A673 (cell line): ENCODE measurements around the gene MYD88. TPM values are rescaled to one million over a fixed set of nuclear protein-coding genes. Genes with fewer than 3 reads are reported as not detected.

ENCODE experiments used
- BruUV-seq: library from RNA; stranded (reverse); fragments of 400-500 nt; replicated peaks from 2 replicates; lab custom pipeline; 2021; lab: Mats Ljungman, UMichigan
- CTCF ChIA-PET: fragments of 300-600 bp; sonication (Branson Sonifier 250); formaldehyde crosslinking; loops from one replicate; lab custom pipeline; 2022; ENCODE audit warnings: antibody characterized with exemption; lab: Charles Lee
- POLR2A ChIA-PET: fragments of 300-600 bp; sonication (Branson Sonifier 250); formaldehyde crosslinking; loops from one replicate; lab custom pipeline; 2022; ENCODE audit warnings: antibody characterized with exemption; ENCODE audit not compliant: low non-redundant PET; lab: Charles Lee
- DNase-seq: peaks from one replicate; pipeline ENCODE4 v3.0.0-alpha.2; 2015; ENCODE audit warnings: low spot score
- H3K27ac ChIP-seq: fragments of 200-600 bp; sonication (generic); 2 replicates; pipeline ENCODE4 v1.5.1; 2016; ENCODE audit warnings: mixed run types, low read depth, mild to moderate bottlenecking, mixed read lengths, antibody characterized with exemption, low read length; ENCODE audit not compliant: poor library complexity, severe bottlenecking
- H3K27me3 ChIP-seq: fragments of 200-600 bp; sonication (generic); replicated peaks from 2 replicates; pipeline ENCODE4 v1.6.1; 2017; ENCODE audit warnings: mixed run types, low read depth, mild to moderate bottlenecking, mixed read lengths, antibody characterized with exemption, low read length; ENCODE audit not compliant: insufficient read depth, poor library complexity
- H3K36me3 ChIP-seq: fragments of 200-600 bp; sonication (generic); 2 replicates; pipeline ENCODE4 v1.6.1; 2016; ENCODE audit warnings: mixed run types, mild to moderate bottlenecking, mixed read lengths, antibody characterized with exemption, low read length; ENCODE audit not compliant: insufficient read depth, poor library complexity, severe bottlenecking
- H3K4me1 ChIP-seq: fragments of 200-600 bp; sonication (generic); 2 replicates; pipeline ENCODE4 v1.6.1; 2017; ENCODE audit warnings: mixed run types, mild to moderate bottlenecking, mixed read lengths, antibody characterized with exemption, low read length; ENCODE audit not compliant: insufficient read depth, poor library complexity, severe bottlenecking
- H3K4me3 ChIP-seq: fragments of 200-600 bp; sonication (generic); 2 replicates; pipeline ENCODE4 v1.5.1; 2016; ENCODE audit warnings: low read depth, mixed run types, mild to moderate bottlenecking, mixed read lengths, low read length; ENCODE audit not compliant: poor library complexity, severe bottlenecking
- H3K9me3 ChIP-seq: fragments of 200-600 bp; sonication (generic); 2 replicates; pipeline ENCODE4 v1.6.1; 2016; ENCODE audit warnings: mixed run types, low read depth, mild to moderate bottlenecking, mixed read lengths, antibody characterized with exemption, low read length; ENCODE audit not compliant: poor library complexity, severe bottlenecking
- CTCF ChIP-seq: fragments of 300-800, 200-600 bp; sonication (generic); conservative IDR thresholded peaks from 2 replicates; pipeline ENCODE4 v1.5.1; 2017; ENCODE audit warnings: low read depth, mild to moderate bottlenecking, antibody characterized with exemption, low read length, moderate library complexity, mixed read lengths
- EZH2 ChIP-seq: fragments of 200-600 bp; sonication (generic); IDR thresholded peaks from 2 replicates; pipeline ENCODE4 v1.6.1; 2017; ENCODE audit warnings: borderline replicate concordance, low read depth, mild to moderate bottlenecking, mixed read lengths, antibody characterized with exemption, low read length; ENCODE audit not compliant: poor library complexity, severe bottlenecking
- intact Hi-C: fragments of 100-400 bp; cut with micrococcal nuclease; formaldehyde crosslinking; loops from one replicate; pipeline ENCODE4 v1.10.0; 2022; ENCODE audit not compliant: unreplicated experiment
- total RNA-seq: library from RNA; stranded (reverse); gene quantifications from 2 replicates; pipeline ENCODE4 v1.2.3, GENCODE V29; 2021

The MYD88 gene
- total RNA-seq, 1 experiment from 2014 or later = 11.9 TPM

DNA sequence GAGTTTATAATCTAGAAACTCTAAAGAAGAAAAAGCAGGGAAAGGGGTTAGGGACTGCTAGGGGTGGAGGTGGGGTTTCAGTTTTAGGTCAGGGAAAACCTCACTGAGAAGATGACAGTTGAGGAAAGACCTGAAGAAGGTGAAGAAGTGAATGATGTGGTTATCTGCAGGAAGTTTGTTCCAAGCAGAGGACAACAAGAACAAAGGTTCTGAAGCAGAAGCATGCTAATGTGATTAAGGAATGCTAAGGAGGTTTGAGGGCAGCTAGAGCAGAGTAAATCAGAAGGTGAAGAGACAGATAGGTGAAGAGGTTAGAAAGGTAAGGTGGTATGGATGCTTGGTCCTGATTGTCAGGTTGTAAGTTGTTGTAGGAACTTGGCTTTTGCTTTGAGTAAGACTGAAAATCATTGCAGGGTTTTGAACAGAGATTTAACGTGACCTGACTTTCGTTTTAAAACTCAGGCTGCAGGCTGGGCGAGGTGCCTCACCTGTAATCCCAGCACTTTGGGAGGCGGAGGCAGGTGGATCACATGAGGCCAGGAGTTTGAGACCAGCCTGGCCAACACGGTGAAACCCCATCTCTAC lies 35.5 kb downstream of the MYD88 start:
- Histone ChIP-seq H3K9me3 (no peaks in the 10 kb centered on the region), H3K4me3 (no peak overlapping the region), H3K4me1 (peaks cover under 1% of the 10 kb centered on the region), H3K27me3 (no peaks in the 10 kb centered on the region), H3K36me3 (no peaks in the 10 kb centered on the region), H3K27ac (no peak overlapping the region)
- ChIA-PET CTCF (no interaction called here), POLR2A (no interaction called here)
- BruUV-seq = no TSS peak
- intact Hi-C loops = no loop called here
- no peak for DNase-seq
- TF ChIP-seq CTCF (no peak), EZH2 (no peak)

GRCh38 chr3:38177181-38177580 lies 38.7 kb downstream of the MYD88 start:
- no peak for TF ChIP-seq CTCF
- no peak for TF ChIP-seq EZH2
- BruUV-seq = no TSS peak
- Histone ChIP-seq H3K27ac (no peak overlapping the region), H3K36me3 (no peaks in the 10 kb centered on the region), H3K4me3 (no peak overlapping the region), H3K27me3 (no peaks in the 10 kb centered on the region), H3K4me1 (no peaks in the 10 kb centered on the region), H3K9me3 (no peaks in the 10 kb centered on the region)
- DNase-seq = no peak
- ChIA-PET CTCF (no interaction called here), POLR2A (no interaction called here)
- intact Hi-C loops = no loop called here

- ChIA-PET POLR2A (no interaction called here), CTCF (no interaction called here)
- no peak for DNase-seq
- no peak for TF ChIP-seq CTCF
- no peak for TF ChIP-seq EZH2
- no TSS peak for BruUV-seq
- H3K4me1 ChIP-seq = no peaks in the 10 kb centered on the region
- no peaks in the 10 kb centered on the region for H3K27me3 ChIP-seq
- H3K9me3 ChIP-seq = no peaks in the 10 kb centered on the region
- no peak overlapping the region for H3K27ac ChIP-seq
- intact Hi-C loops = no loop called here
- H3K36me3 ChIP-seq = peaks cover 6% of the 10 kb centered on the region
- no peak overlapping the region for H3K4me3 ChIP-seq
These were observed 48.3 kb downstream of the MYD88 start for GRCh38 chr3:38186781-38187180.
